ENCODE measurements around the gene MARK3.

DNA sequence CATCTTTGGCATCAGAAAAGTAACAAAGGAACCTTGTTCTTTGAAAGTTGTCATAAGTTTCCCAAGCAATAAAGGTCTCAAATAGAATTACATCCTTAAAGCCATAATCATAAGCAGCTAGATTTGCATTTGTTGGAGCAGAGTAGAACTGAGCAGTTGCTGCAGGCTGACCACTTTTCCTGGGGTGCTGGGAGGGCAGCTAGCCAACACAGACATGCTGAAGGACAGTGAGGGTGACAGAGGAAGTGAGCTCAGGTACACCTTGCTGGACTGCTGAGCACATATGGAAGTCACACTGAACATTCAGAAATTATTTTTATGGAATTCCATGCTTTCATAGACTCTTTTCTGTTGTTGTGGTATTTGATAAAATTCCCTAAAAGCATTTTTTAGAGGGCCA lies 66.2 kb downstream of the MARK3 start:
- TF ChIP-seq, protein P1, sequence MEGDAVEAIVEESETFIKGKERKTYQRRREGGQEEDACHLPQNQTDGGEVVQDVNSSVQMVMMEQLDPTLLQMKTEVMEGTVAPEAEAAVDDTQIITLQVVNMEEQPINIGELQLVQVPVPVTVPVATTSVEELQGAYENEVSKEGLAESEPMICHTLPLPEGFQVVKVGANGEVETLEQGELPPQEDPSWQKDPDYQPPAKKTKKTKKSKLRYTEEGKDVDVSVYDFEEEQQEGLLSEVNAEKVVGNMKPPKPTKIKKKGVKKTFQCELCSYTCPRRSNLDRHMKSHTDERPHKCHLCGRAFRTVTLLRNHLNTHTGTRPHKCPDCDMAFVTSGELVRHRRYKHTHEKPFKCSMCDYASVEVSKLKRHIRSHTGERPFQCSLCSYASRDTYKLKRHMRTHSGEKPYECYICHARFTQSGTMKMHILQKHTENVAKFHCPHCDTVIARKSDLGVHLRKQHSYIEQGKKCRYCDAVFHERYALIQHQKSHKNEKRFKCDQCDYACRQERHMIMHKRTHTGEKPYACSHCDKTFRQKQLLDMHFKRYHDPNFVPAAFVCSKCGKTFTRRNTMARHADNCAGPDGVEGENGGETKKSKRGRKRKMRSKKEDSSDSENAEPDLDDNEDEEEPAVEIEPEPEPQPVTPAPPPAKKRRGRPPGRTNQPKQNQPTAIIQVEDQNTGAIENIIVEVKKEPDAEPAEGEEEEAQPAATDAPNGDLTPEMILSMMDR (IDR thresholded peaks at IDR 0.05) = no peak
- TF ChIP-seq POLR2A (IDR thresholded peaks at IDR 0.05) = no peak
